Thoracic aorta (tissue), 2 donors: Measurements from ENCODE around the gene AGT. TPM values are rescaled to one million over a fixed set of nuclear protein-coding genes. Genes with fewer than 3 reads are reported as not detected.

Source experiments
- ATAC-seq: fragments of 150-250 bp; one replicate; pipeline ENCODE4 v1.8.0; 2017; ENCODE audit warnings: low read depth; ENCODE audit not compliant: insufficient number of reproducible peaks, low FRiP score
- DNase-seq: peaks from one replicate; pipeline ENCODE4 v3.0.0-alpha.2; 2020; ENCODE audit warnings: low spot score
- H3K27ac ChIP-seq, 2 donors: fragments of 200-600 bp; sonication (generic); 1 replicate in 1 of 2; 2 replicates in 1 of 2; pipeline ENCODE4 v1.5.1; 2016; ENCODE audit warnings: mild to moderate bottlenecking in 2 of 2, moderate library complexity in 2 of 2
- H3K27me3 ChIP-seq: fragments of 200-600 bp; sonication (generic); replicated peaks from 2 replicates; pipeline ENCODE4 v1.6.0; 2016; ENCODE audit warnings: mild to moderate bottlenecking; ENCODE audit not compliant: insufficient read depth
- H3K36me3 ChIP-seq: fragments of 200-600 bp; sonication (generic); one replicate; pipeline ENCODE4 v1.5.1; 2016
- H3K4me1 ChIP-seq, 2 donors: fragments of 200-600 bp; sonication (generic); 1 replicate in 1 of 2; 2 replicates in 1 of 2; pipeline versions ENCODE4 v1.5.1 to v1.6.0; 2016; ENCODE audit warnings: low read depth in 2 of 2, mild to moderate bottlenecking in 1 of 2; ENCODE audit not compliant: control insufficient read depth in 1 of 2
- H3K4me3 ChIP-seq: fragments of 200-600 bp; sonication (generic); 2 replicates; pipeline ENCODE4 v1.5.1; 2016; ENCODE audit warnings: mild to moderate bottlenecking
- H3K9me3 ChIP-seq: fragments of 200-600 bp; sonication (generic); 2 replicates; pipeline ENCODE4 v1.5.1; 2016
- total RNA-seq, 2 donors: library from RNA; depleted of rRNA; stranded (reverse); fragments of >200 nt; gene quantifications; one replicate each; pipeline versions ENCODE4 v1.1.0 to v1.2.3, GENCODE V29; 2016
- TF ChIP-seq, protein P1 (sequence below): fragments of 200-600 bp; sonication (generic); IDR thresholded peaks from one replicate; pipeline ENCODE4 v1.5.1; 2019; ENCODE audit warnings: antibody characterized with exemption

The AGT gene
- total RNA-seq, 2 donors from 2014 or later: 42.0 to 69.1 TPM

DNA sequence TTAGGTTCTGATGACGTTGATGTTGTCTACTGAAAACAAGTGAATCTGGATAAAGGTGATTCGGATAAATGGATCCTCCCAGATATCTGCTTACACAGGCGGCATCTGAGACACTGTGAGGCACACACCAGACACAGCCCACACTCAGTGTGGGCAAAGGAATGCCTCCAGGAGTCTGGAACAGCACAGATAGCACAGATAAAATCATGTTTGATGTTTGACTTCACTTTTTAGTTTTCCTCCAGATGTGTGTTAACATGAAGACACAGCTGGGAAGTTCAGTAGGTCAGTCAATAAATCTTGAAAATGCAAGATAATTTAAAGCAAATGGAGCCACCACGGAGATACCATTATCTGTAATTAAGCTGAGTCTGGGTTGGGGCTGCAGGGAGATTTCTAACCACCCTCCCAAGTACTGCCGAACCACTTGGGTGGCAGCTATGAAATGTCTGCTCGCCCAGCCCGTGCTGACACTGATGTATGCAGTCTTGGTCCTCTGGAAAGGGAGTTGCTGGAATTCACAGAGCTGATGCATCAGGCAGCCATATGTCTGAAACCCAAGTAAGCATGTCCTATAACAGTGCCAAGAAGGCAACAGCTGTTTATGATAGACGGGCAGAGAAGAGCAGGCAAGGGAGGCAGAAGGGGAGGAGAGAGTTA is 44.9 kb upstream of the AGT start:
- no peaks in the 10 kb centered on the region for H3K4me1 ChIP-seq
- H3K4me3 ChIP-seq: no peak overlapping the region
- H3K27ac ChIP-seq: no peak overlapping the region
- TF ChIP-seq, protein P1, sequence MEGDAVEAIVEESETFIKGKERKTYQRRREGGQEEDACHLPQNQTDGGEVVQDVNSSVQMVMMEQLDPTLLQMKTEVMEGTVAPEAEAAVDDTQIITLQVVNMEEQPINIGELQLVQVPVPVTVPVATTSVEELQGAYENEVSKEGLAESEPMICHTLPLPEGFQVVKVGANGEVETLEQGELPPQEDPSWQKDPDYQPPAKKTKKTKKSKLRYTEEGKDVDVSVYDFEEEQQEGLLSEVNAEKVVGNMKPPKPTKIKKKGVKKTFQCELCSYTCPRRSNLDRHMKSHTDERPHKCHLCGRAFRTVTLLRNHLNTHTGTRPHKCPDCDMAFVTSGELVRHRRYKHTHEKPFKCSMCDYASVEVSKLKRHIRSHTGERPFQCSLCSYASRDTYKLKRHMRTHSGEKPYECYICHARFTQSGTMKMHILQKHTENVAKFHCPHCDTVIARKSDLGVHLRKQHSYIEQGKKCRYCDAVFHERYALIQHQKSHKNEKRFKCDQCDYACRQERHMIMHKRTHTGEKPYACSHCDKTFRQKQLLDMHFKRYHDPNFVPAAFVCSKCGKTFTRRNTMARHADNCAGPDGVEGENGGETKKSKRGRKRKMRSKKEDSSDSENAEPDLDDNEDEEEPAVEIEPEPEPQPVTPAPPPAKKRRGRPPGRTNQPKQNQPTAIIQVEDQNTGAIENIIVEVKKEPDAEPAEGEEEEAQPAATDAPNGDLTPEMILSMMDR: no peak
- DNase-seq: no peak
- ATAC-seq: no peak
- H3K36me3 ChIP-seq: no peaks in the 10 kb centered on the region
- no peaks in the 10 kb centered on the region for H3K27me3 ChIP-seq
- H3K9me3 ChIP-seq: no peaks in the 10 kb centered on the region

DNA sequence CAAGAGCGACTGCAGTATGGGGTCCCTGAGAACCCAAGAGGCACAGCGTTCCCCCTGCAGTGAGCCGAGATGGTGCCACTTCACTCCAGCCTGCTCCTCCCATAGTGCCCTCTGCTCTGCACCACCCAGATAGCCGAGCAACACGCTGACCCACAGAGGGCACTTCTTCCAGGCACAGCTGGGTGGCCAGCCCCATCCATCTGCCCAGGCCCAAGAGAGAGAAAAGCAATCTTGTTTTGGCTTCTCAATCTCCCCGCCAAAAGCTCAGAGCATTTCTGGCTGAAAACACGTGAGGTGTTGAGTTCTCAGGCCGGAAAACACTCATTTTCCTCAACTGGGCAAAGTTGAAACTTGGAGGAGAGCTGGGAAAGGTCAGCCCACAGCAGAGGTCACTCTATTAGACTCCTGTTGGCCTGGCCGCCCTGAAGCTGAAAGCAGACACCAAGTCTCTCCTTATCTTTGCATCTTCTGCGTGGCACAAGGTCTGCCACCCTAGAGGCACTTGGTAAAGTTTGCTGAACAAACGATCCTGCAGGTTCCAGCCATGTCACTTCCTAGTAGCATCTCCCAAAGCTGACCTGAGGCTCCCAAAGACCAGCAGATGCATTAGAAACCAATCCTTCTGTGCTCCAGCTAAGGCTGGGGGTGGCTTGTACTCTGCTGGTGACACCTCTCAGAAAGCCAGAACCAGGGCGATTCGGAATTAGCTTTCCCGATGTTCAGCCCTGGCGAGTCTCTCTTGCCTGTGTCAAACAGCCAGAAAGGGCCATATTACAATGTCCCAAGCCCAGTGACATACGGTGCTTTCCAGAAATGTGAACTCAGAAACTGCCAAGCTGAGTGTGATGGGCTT is 44.2 kb upstream of the AGT start:
- ATAC-seq (no peak), DNase-seq (no peak)
- H3K36me3 ChIP-seq: no peaks in the 10 kb centered on the region
- TF ChIP-seq, protein P1: no peak
- H3K27ac ChIP-seq: no peak overlapping the region
- no peak overlapping the region for H3K4me3 ChIP-seq
- H3K4me1 ChIP-seq: no peaks in the 10 kb centered on the region
- H3K9me3 ChIP-seq: no peaks in the 10 kb centered on the region
- no peaks in the 10 kb centered on the region for H3K27me3 ChIP-seq

DNA sequence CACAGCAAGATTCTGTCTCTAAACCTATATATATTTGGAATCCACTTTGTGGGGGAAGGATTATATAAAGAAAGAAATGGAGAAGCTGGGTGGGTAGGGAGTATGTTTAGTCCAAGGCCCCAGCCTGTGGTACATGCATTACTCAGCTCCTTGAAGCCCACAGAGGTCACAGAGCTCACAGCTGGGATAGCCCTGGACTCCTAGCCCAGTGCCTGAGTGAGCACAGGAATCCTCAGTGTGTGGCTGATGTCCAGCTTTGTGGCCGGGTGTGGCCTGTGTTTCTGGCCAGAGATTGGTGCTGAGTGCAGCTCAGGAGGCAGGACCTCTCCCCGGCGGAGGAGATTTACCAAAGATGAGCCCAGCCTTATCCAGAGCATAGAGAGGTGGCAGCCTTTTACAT is 40.9 kb upstream of the AGT start:
- DNase-seq: no peak
- Histone ChIP-seq H3K27me3 (no peaks in the 10 kb centered on the region), H3K4me3 (no peak overlapping the region), H3K36me3 (no peaks in the 10 kb centered on the region), H3K27ac (no peak overlapping the region), H3K4me1 (no peaks in the 10 kb centered on the region), H3K9me3 (no peaks in the 10 kb centered on the region)
- no peak for ATAC-seq
- TF ChIP-seq, protein P1: no peak

DNA sequence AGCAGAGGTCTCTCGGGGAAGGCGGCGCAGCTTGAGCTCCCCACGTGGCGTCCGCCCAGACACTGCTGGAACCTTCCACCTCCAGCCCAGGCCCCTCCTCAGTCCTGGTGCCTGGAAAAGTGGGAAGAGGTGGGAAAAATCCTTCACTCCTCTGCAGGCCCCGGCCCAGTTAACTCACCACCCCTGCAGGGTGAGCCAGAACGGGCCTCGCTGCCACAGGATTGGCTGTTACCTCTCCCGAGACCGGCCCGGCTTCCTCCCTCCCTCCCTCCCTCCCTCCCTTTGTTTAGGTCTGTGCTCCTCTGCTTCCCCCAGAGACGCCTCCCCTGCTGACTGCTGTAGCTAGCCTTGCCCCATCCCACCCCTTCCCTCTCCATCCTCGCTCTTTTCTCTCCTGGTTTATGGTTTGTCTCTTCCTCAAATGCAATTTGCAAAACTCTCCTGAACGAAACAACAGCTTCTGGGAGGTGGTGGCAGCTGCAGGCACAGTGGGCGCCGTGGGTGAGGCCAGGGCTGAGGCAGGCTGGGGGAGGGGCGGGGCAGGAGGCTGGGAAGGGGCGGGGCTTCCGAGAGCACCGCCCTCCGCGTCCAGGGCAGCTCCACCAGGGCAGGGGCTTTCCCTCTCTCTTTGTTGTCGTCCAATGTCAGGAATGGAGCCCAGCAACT is 39.8 kb upstream of the AGT start:
- TF ChIP-seq, protein P1: no peak
- ATAC-seq: no peak
- DNase-seq: no peak
- Histone ChIP-seq H3K36me3 (no peaks in the 10 kb centered on the region), H3K27me3 (no peaks in the 10 kb centered on the region), H3K4me3 (no peak overlapping the region), H3K4me1 (no peaks in the 10 kb centered on the region), H3K9me3 (no peaks in the 10 kb centered on the region), H3K27ac (no peak overlapping the region)

DNA sequence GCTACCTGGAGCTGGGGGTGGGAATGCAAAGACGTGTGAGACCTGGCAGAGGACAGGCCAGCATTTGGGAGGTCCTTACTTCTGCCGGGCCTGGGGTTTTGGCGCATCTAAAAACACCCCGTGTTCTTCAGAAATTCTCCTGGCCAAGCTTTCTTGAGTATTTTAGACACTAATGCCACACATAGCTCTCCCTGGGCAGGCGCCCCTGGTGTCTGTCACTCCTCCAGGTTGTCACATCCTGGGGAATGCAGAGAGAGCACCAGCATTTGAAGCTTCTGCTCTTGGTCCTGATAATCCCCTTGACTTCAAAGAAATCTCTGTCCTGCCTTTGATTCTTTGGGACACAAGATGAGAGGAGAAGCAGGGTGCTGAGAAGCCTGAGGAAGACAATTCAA is 39.3 kb upstream of the AGT start:
- no peak for ATAC-seq
- H3K27ac ChIP-seq: no peak overlapping the region
- H3K4me3 ChIP-seq: no peak overlapping the region
- no peaks in the 10 kb centered on the region for H3K4me1 ChIP-seq
- no peaks in the 10 kb centered on the region for H3K9me3 ChIP-seq
- no peaks in the 10 kb centered on the region for H3K36me3 ChIP-seq
- TF ChIP-seq, protein P1: no peak
- DNase-seq: no peak
- H3K27me3 ChIP-seq: no peaks in the 10 kb centered on the region
